Measurements from ENCODE around the gene CMSS1.

Gene CMSS1

GRCh38 chr3:99903869-99904268 lies 86.2 kb downstream of the CMSS1 start:
- DNase-seq (ENCODE audit: low read depth in 2 of 2): no peak

DNA sequence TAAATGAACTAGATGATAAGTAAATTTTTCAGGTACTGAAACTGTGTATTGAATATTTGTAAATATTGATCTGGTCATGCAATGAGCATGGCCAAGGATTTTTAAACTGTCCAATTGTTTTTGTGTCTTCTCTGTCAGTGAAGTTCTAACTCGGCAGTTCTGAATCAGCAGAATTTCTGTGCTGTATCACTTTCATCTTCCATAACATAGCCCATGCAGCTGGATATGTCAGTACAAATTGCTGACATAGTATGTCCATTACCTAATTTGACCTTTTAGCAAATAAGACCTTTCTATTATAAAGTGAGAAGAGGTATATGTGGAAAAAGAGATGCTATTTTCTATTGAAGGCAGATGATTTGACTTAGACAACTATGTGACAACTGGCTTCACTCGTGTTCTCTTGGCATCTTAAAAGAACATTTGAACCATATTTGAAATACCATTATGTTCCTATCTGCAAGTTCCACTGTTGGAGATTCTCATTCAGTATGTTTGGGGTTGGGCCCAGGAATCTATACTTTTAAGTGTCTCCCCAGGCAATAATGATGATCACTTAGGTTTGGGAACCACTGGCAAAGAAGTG lies 90.4 kb downstream of the CMSS1 start:
- no peak for DNase-seq (ENCODE audit: low read depth in 2 of 2)

DNA sequence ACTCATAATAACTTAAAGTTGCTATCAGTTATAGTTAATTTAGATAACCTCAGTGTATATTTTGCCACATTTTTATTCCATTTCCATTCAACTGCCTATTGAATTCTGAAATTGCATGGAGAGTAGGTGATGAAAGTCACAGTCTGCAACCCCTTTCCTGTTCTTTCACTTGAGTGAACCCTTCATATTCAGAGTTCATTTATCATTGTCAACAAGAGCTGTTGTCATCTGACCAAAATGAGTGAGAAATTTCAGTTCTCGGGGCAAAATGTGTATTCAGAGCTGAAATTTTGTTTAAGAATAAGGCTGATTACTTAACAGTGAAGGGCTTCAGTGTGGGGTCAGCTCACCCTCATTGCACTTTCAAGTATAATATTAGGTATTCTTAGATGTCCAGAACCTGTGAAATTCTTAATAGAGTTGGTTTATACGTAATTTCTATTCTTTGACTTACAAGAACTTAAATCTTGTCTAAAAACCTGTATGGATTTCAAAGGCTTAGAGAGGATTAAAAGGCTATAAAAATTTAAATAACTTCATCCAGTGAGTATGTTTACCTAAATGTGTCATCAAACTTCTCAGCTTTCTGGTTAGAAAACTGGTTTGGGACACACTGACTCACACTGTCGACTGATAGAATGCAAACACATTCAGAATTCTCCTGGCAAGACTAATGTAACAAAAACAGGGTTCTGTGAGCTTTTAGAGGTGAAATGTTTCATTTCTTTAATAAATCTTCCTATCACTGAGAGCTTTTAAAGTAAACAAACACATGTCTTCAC lies 92.2 kb downstream of the CMSS1 start:
- DNase-seq (ENCODE audit: low read depth in 2 of 2): no peak

GRCh38 chr3:99910752-99911290 lies 93.2 kb downstream of the CMSS1 start:
- no peak for DNase-seq (ENCODE audit: low read depth in 2 of 2)

DNA sequence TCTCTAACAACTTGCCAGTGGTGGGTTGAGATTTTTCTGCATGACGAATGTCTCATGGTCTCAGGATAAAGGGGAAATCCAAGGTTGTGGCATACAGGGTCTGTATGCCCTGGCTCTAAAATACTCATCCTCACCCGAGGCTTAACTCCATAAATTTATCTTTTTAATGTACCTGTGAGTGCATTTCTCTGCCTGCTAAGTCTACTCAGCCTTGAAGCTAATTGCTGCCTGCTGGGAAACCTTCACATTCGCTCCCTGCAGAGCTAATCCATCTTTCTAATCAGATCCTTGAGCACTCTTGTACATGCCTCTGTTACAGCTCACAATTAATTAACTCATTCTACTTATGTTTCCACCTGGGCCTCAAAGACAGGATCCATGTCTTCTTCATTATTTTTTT lies 93.8 kb downstream of the CMSS1 start:
- no peak for DNase-seq (ENCODE audit: low read depth in 2 of 2)

- no peak for DNase-seq (ENCODE audit: low read depth in 2 of 2)
Observed at GRCh38 chr3:99915906-99916432, 98.3 kb downstream of the CMSS1 start.

- no peak for DNase-seq (ENCODE audit: low read depth in 2 of 2)
Observed at GRCh38 chr3:99918715-99919114, 101.1 kb downstream of the CMSS1 start.

GRCh38 chr3:99919694-99920093 lies 102.0 kb downstream of the CMSS1 start:
- DNase-seq (ENCODE audit: low read depth in 2 of 2): no peak

GRCh38 chr3:99920481-99921376 lies 103.1 kb downstream of the CMSS1 start:
- DNase-seq (ENCODE audit: low read depth in 2 of 2): no peak

- no peak for DNase-seq (ENCODE audit: low read depth in 2 of 2)
Observed at GRCh38 chr3:99921377-99921695, 103.7 kb downstream of the CMSS1 start.

DNA sequence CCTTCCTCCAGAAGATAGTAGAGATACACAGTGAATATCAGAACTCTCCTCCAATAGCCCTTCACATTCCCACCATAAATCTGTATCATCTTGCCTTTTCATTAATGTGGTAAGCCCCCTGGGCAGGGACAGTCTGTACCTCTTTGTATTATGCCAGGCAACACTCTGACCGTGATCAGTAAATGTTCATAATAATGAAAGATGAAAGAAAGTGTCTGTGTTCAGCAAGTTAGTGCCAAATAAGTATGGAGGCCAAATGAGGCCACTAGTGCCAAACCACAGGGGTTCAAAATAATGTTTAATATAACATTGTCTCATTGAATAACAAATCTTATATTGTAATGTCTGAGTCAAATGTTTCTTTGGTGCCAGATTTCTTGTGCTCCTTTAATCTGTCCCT lies 104.3 kb downstream of the CMSS1 start:
- no peak for DNase-seq (ENCODE audit: low read depth in 2 of 2)

- no peak for DNase-seq (ENCODE audit: low read depth in 2 of 2)
Observed at GRCh38 chr3:99923873-99924272, 106.2 kb downstream of the CMSS1 start.

GRCh38 chr3:99925584-99926230 lies 108.0 kb downstream of the CMSS1 start:
- no peak for DNase-seq (ENCODE audit: low read depth in 2 of 2)

DNA sequence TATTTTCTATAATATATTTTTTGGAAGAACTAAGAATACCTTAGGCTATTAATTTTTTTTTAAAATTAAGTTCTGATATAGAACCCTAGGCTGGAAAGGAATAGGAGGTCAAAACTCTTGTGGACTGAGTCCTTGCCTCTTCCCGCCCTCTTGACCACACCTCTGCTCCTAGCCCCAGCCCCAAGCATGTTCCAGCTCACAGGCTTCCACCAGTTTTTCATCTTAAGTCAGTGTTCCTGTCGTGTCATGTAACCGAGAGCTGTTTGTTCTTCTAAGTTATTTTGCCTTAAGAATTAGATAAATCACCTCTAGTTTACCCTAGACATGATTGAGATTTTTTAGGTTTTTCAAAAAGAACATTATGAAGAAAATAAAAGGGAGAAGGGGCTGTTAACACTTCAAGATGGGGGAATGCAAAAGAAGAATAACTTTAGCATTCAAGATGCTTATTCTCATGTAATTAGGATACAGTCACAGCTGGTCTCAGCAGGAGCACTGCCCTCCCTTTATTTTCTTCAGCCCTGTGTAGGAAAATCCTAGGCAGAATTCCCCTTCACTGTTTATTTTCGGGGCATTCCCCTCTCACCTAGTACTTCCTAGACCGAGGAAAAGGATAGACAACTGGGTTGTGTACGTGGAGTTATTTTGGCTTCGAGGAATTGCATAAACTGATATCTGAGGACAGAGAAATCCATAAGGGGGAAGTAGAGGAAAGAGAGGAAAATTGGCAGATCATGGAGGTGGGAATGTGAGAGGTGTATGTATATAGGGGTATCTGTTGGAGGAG lies 110.2 kb downstream of the CMSS1 start:
- DNase-seq (ENCODE audit: low read depth in 2 of 2): no peak

- no peak for DNase-seq (ENCODE audit: low read depth in 2 of 2)
Observed at GRCh38 chr3:99928771-99929744, 111.4 kb downstream of the CMSS1 start.

GRCh38 chr3:99929745-99930139 lies 112.1 kb downstream of the CMSS1 start:
- DNase-seq (ENCODE audit: low read depth in 2 of 2): no peak

DNA sequence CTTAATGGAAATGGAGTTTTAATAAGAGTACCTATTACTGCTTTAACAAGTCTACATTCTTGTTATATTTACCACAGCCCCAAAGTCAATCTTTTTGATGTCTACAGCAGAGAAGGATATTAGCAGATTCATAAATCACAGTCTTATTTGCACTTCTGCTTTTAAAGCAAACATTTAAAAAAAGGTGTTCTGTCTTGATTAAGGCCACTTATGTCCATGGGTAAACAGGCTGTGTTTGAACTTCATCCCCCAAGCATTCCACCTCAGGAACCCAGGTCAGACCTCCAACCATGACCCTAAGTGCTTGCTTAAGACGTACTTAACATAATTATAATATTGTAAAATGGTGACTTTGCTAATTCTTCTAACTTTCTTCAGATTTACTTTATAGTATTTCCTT lies 113.4 kb downstream of the CMSS1 start:
- no peak for DNase-seq (ENCODE audit: low read depth in 2 of 2)

DNA sequence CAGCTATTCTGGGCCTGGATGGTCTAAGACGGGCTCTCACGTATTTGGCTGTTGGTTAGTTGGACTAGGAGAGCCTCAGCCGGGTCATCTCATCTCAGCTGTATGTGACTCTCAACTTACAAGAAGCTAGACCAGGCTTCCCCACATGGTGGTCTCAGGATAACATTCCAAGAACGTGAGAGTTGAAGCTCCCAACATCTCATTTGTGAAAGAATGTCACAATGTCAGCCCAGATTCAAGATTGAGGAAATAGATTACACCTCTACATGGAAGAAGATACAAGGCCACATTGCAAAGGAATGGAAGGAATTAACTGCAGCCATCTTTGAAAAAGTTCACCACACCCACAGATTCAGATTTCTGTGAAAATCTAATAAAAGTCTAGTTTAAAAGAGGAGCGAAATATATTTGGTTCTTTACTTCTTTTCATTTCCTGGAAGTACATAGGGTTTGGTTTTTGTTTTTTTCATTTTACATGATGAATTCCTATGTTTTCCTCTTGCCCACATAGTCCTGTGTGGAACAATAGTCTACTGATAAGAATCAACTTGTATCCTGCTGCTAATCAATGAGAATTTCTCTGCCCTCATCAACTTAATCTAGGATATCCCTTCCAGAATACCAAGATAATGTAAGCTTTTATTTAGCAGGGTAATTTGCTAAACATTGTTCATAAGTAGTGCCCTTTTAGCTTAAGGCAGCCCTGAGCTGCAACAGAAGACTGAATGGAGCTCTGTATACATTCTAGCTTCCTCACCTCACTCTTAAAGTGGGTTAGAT lies 116.5 kb downstream of the CMSS1 start:
- DNase-seq (ENCODE audit: low read depth in 2 of 2): no peak

All from stimulated activated CD8-positive, alpha-beta memory T cell treated with anti-CD3 and anti-CD28 coated beads, Interleukin-2, amount 100 ng/mL, for 48 hours (primary cell).